IPS-18c (cell line): Measurements from ENCODE around the gene IPMK.
"Not testable (repeated sequence)": the region's sequence is repeated elsewhere in the genome, so short reads cannot be mapped to it uniquely, and the experiment has no call there.

Experiments used
- H3K4me3 ChIP-seq: 2 replicates; pipeline ENCODE4 v1.7.0; 2013; ENCODE audit warnings: low read depth, mild to moderate bottlenecking, low read length, moderate library complexity; ENCODE audit not compliant: insufficient read depth
- H3K9me3 ChIP-seq: one replicate; pipeline ENCODE4 v1.6.1; 2013; ENCODE audit warnings: mild to moderate bottlenecking, low read length, moderate library complexity; ENCODE audit not compliant: control insufficient read depth, insufficient read depth

The IPMK gene

GRCh38 chr10:58275261-58275660 lies 7.6 kb upstream of the IPMK start:
- Histone ChIP-seq H3K4me3 (no peak overlapping the region), H3K9me3 (no peaks in the 10 kb centered on the region)

GRCh38 chr10:58269782-58270290 lies 2.1 kb upstream of the IPMK start:
- H3K4me3 ChIP-seq, result peak overlapping the region; percentile 79
- no peaks in the 10 kb centered on the region for H3K9me3 ChIP-seq

- Histone ChIP-seq H3K9me3 (no peaks in the 10 kb centered on the region), H3K4me3 (peak within 1 kb of the TSS; percentile 79)
These were observed 1.5 kb upstream of the IPMK start, which contains the start of gene CISD1 for GRCh38 chr10:58268946-58269781. TSS of gene CISD1 (plus strand) at chr10:58269162. CDS start at chr10:58269274, 112 bp downstream.

- Histone ChIP-seq H3K4me3 (peak overlapping the region; percentile 74), H3K9me3 (no peaks in the 10 kb centered on the region)
These were observed 806 bp upstream of the IPMK start for GRCh38 chr10:58268454-58268945.

GRCh38 chr10:58266826-58267712 lies 625 bp downstream of the IPMK start:
- Histone ChIP-seq H3K9me3 (no peaks in the 10 kb centered on the region), H3K4me3 (peak overlapping the region; percentile 74)

GRCh38 chr10:58266003-58266825 lies 1.5 kb downstream of the IPMK start:
- Histone ChIP-seq H3K4me3 (peak overlapping the region; percentile 74; the same call in 1 of the 2 replicates), H3K9me3 (no peaks in the 10 kb centered on the region)

- H3K4me3 ChIP-seq, result no peak overlapping the region
These were observed 2.4 kb downstream of the IPMK start for GRCh38 chr10:58265249-58265648.

GRCh38 chr10:58264780-58265179 lies 2.9 kb downstream of the IPMK start:
- H3K9me3 ChIP-seq, result no peaks in the 10 kb centered on the region
- H3K4me3 ChIP-seq, result no peak overlapping the region

More at GRCh38 chr10:58265249-58265648, 2.4 kb downstream of the IPMK start:
- no peaks in the 10 kb centered on the region for H3K9me3 ChIP-seq

- H3K9me3 ChIP-seq, result no peaks in the 10 kb centered on the region
- H3K4me3 ChIP-seq, result no peak overlapping the region
These were observed 4.9 kb downstream of the IPMK start for GRCh38 chr10:58262766-58263165.

GRCh38 chr10:58260334-58260733 lies 7.4 kb downstream of the IPMK start:
- Histone ChIP-seq H3K4me3 (no peak overlapping the region), H3K9me3 (no peaks in the 10 kb centered on the region)

GRCh38 chr10:58258977-58259692 lies 8.6 kb downstream of the IPMK start:
- H3K4me3 ChIP-seq, result no peak overlapping the region
- no peaks in the 10 kb centered on the region for H3K9me3 ChIP-seq

GRCh38 chr10:58256013-58256780 lies 11.5 kb downstream of the IPMK start:
- H3K9me3 ChIP-seq, result not testable (repeated sequence)

GRCh38 chr10:58254644-58255043 lies 13.1 kb downstream of the IPMK start:
- peaks cover 3% of the 10 kb centered on the region for H3K9me3 ChIP-seq

More at GRCh38 chr10:58256013-58256780, 11.5 kb downstream of the IPMK start:
- H3K4me3 ChIP-seq, result not testable (repeated sequence)

GRCh38 chr10:58253184-58253583 lies 14.5 kb downstream of the IPMK start:
- Histone ChIP-seq H3K4me3 (no peak overlapping the region), H3K9me3 (peaks cover 3% of the 10 kb centered on the region)

More at GRCh38 chr10:58254644-58255043, 13.1 kb downstream of the IPMK start:
- no peak overlapping the region for H3K4me3 ChIP-seq

GRCh38 chr10:58244666-58245065 lies 23.0 kb downstream of the IPMK start:
- H3K9me3 ChIP-seq, H3K4me3 ChIP-seq: not testable (repeated sequence)
